ENCODE measurements around the gene CYP3A5.

DNA sequence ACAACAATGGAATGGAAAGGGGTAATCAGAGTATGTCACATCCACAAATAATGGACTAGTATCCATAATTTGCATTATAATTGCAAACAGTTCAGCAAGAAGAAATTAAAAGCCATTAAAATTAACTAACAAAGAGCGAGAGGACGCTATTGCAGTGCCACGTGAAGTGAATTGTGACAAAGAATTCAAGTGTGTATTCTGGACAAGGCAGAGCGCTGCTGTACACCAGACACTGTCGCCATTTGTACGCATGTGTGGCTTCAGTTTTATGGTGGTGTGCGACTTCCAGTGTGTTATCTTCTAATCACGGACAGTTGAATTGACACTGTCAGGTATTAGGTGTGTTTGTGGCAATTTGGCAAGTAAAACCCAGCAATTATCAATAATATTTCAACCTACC is 11.3 kb downstream of the CYP3A5 start:
- TF ChIP-seq CTCF (IDR thresholded peaks at IDR 0.05) (no peak), POLR2A (IDR thresholded peaks at IDR 0.05) (no peak)
